ENCODE measurements around the gene CDH12. TPM values are rescaled to one million over a fixed set of nuclear protein-coding genes. Genes with fewer than 3 reads are reported as not detected.
"Not testable (repeated sequence)": the region's sequence is repeated elsewhere in the genome, so short reads cannot be mapped to it uniquely, and the experiment has no call there.

CDH12 gene
- total RNA-seq, 4 donors from 2014 or later: not detected

DNA sequence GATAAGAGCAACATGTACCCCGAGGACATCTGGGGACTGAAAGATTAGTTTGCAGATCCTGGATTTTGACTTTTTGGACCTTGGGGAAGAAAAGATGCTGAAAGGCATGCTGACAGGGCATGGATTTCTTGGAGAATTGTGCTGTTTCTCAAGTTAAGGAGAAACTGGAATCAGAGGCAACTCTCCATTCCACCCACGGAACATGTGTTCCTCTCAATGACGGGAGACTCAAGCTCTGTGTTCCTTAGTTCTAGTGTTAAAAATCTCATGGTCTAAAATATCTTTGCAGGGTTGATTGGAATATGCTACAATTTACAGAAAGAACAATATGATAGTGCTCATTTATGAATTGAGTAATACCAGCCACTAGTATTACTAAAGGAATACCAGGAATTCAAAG lies 34.4 kb upstream of the CDH12 start:
- ATAC-seq (ENCODE audit: low FRiP score) (no peak), DNase-seq (ENCODE audit: low spot score) (no peak)
- TF ChIP-seq, protein P1, sequence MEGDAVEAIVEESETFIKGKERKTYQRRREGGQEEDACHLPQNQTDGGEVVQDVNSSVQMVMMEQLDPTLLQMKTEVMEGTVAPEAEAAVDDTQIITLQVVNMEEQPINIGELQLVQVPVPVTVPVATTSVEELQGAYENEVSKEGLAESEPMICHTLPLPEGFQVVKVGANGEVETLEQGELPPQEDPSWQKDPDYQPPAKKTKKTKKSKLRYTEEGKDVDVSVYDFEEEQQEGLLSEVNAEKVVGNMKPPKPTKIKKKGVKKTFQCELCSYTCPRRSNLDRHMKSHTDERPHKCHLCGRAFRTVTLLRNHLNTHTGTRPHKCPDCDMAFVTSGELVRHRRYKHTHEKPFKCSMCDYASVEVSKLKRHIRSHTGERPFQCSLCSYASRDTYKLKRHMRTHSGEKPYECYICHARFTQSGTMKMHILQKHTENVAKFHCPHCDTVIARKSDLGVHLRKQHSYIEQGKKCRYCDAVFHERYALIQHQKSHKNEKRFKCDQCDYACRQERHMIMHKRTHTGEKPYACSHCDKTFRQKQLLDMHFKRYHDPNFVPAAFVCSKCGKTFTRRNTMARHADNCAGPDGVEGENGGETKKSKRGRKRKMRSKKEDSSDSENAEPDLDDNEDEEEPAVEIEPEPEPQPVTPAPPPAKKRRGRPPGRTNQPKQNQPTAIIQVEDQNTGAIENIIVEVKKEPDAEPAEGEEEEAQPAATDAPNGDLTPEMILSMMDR (IDR thresholded peaks at IDR 0.05): no peak

DNA sequence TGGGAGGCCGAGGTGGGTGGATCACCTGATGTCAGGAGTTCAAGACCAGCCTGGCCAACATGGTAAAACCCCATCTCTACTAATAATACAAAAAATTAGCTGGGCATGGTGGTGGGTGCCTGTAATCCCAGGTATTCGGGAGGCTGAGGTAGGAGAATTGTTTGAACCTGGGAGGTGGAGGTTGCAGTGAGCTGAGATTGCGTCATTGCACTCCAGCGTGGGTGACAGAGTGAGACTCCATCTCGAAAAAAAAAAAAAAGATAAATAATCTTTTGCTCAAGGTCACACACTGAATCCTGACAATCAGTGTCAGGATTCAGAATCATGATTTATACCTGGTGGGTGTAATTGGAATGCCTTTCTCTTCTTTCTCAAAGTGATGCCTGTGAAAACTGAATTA lies 5.8 kb upstream of the CDH12 start:
- not testable (repeated sequence) for ATAC-seq (ENCODE audit: low FRiP score)

DNA sequence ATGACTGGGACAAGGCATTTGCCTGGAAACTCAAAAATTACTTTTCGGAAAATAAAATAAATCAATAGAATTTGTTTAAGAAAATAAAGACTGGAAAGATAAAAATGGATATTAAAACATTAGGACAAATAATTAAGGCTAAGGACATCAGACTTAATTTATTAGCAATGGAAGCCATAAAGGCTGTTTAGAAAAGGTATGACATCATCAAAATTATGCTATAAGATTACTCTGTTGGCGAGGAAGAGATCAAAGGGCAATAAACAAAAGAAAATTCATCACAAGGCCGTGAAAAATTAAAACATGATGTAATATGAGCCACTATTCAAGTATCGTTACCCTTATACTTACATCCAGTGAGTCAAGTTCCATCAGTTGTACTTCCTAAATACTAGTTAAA lies 2.7 kb upstream of the CDH12 start:
- TF ChIP-seq, protein P1 (IDR thresholded peaks at IDR 0.05): no peak
- ATAC-seq (ENCODE audit: low FRiP score) (no peak), DNase-seq (ENCODE audit: low spot score) (no peak)

More for the DNA sequence above, 5.8 kb upstream of the CDH12 start:
- DNase-seq (ENCODE audit: low spot score): not testable (repeated sequence)

DNA sequence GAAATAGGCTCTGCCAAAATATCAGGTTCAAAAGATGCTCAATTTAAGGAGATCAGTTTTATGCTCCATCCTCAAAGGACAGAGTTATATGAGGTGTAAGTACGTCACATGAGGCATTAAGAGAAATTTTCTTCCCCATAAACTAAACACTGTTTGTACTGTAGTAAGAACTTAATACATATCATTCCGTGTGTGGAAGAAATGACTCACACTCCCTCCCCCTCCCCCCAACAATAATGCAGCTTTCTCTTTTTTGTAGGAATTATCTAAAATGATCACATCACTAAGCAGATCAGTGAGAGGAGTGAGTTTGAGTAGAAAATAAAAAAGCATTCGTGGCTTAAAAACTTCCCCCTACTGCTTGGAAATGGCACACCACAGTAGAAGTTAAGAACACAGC lies 2.2 kb downstream of the CDH12 start:
- TF ChIP-seq, protein P1 (IDR thresholded peaks at IDR 0.05): no peak
- no peak for ATAC-seq (ENCODE audit: low FRiP score)
- no peak for DNase-seq (ENCODE audit: low spot score)

DNA sequence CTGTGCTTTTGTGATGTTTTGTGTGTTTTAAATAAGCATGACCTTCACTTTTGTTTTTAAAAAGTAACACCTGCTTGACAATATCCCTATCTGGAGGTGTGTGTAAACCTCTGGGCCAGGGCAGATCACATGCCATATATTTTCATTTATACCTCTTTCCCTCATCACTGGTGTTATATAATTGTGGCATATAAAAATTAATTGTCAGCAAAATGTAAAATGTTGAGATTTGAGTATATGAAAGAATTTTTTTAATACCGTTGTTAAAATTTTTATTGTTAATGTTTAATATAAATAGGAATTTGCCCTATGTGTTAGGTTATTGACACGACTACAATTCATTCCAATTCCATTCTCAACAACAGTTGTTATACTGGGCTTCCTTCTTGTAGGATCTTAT lies 6.5 kb downstream of the CDH12 start:
- TF ChIP-seq, protein P1 (IDR thresholded peaks at IDR 0.05): no peak
- no peak for ATAC-seq (ENCODE audit: low FRiP score)
- no peak for DNase-seq (ENCODE audit: low spot score)

DNA sequence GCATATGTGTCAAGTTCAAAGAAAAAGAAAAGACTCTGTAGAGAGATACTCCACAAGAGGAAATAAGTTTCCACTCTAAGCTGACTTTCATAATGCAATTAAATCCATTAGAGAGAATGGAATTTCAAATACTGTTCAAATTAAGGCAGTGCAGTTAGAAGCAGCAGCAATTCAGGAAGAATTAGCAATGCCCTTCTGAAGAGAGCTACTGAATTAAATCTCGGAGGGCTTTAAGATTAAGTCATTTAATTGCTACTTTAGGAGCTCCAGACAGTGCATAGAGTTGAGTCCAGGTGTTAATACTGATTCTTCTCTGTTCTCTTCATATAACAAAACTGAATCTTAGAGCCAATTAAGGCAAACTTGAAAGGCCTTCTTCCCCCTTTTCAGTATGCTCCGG lies 8.5 kb downstream of the CDH12 start:
- DNase-seq (ENCODE audit: low spot score) (no peak), ATAC-seq (ENCODE audit: low FRiP score) (no peak)
- TF ChIP-seq, protein P1 (IDR thresholded peaks at IDR 0.05): no peak

DNA sequence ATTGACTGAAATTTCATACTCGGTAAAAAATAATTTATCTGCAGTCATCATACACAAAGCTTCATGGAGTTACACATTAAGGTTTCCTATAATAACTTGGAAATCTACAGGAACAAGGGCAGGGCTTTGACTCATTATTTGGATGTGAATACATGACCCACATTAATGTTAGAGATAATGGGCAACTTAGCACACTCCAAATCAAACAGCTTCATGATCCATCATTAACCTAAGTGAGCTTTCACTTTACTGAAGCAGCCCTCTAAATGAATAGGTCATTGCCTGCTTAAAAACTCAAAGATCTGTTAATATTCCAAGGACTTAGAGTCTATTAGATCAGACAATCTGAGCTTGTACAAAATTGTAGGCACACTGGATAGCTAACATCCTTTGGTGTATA lies 9.0 kb downstream of the CDH12 start:
- DNase-seq (ENCODE audit: low spot score): no peak
- no peak for ATAC-seq (ENCODE audit: low FRiP score)
- TF ChIP-seq, protein P1 (IDR thresholded peaks at IDR 0.05): no peak

DNA sequence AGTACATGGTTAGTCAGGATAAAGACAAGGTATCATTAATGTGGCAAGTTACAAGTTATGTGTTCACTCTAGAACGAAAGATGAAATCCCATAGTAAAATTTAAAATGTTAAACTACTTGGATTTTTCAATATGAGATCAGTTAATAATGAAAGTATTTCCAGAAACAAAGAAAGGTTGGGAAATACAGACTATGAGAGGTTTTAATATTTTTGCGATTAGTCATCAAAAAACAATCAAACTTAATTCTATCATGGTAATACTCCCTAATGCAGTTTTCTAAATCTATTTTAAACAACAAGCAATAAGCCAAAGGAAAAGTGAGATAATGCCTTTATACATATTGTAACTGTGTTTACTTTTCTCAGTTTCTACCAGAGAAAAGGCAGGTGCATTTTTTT lies 10.6 kb downstream of the CDH12 start:
- TF ChIP-seq, protein P1 (IDR thresholded peaks at IDR 0.05): no peak
- DNase-seq (ENCODE audit: low spot score): no peak
- no peak for ATAC-seq (ENCODE audit: low FRiP score)
